Upper lobe of right lung (tissue), 1 donor: ENCODE results near the gene PKIG. TPM values are rescaled to one million over a fixed set of nuclear protein-coding genes. Genes with fewer than 3 reads are reported as not detected.

Source experiments
- ATAC-seq: fragments of 200-7000 bp; cut with Tn5 transposase; one replicate; pipeline ENCODE4 v1.9.1; 2020; ENCODE audit warnings: mild to moderate bottlenecking, moderate library complexity
- DNase-seq: peaks from one replicate; pipeline ENCODE4 v3.0.0-alpha.2; 2020
- H3K27ac ChIP-seq: fragments of 200-600 bp; one replicate; pipeline ENCODE4 v1.8.0; 2022
- H3K27me3 ChIP-seq: fragments of 200-600 bp; one replicate; pipeline ENCODE4 v1.8.0; 2022; ENCODE audit warnings: mild to moderate bottlenecking
- H3K36me3 ChIP-seq: fragments of 200-600 bp; one replicate; pipeline ENCODE4 v1.8.0; 2022
- H3K4me1 ChIP-seq: fragments of 200-600 bp; one replicate; pipeline ENCODE4 v1.8.0; 2022
- H3K4me3 ChIP-seq: fragments of 200-600 bp; one replicate; pipeline ENCODE4 v1.8.0; 2022; ENCODE audit warnings: mild to moderate bottlenecking
- H3K9me3 ChIP-seq: fragments of 200-600 bp; one replicate; pipeline ENCODE4 v1.8.0; 2022
- CTCF ChIP-seq: fragments of 200-600 bp; IDR thresholded peaks from one replicate; pipeline ENCODE4 v1.8.0; 2022; ENCODE audit warnings: antibody characterized with exemption
- intact Hi-C: fragments of 100-400 bp; cut with DNase I; formaldehyde crosslinking; loops from one replicate; pipeline ENCODE4 v1.11.0; 2022
- total RNA-seq: library from RNA; stranded (reverse); fragmentation: NEBNext Ultra II Directional; extraction: Animal tissue kit (Norgen Biotek cat#: 25700); gene quantifications from one replicate; pipeline ENCODE4 v1.2.1, GENCODE V29; 2021
- donor health status: DM: no; HTN: yes; CAD: no; lungs with severe emphysema.

The PKIG gene
- total RNA-seq, 1 donor from 2014 or later = 88.8 TPM

- Histone ChIP-seq H3K9me3 (no peaks in the 10 kb centered on the region), H3K27ac (no peak overlapping the region), H3K4me3 (no peak overlapping the region), H3K27me3 (no peaks in the 10 kb centered on the region), H3K4me1 (peaks cover 49% of the 10 kb centered on the region), H3K36me3 (no peaks in the 10 kb centered on the region)
- intact Hi-C loops = loop anchor here (10.0 kb wide), 1 partner anchor 72 kb away; no protein-coding TSS in a partner anchor
- DNase-seq (no peak), ATAC-seq (no peak)
- TF ChIP-seq CTCF = no peak
Observed at GRCh38 chr20:44606725-44607441, 24.5 kb downstream of the PKIG start.

- Histone ChIP-seq H3K4me1 (peaks cover 33% of the 10 kb centered on the region), H3K36me3 (peaks cover 9% of the 10 kb centered on the region), H3K9me3 (no peaks in the 10 kb centered on the region), H3K27ac (peak overlapping the region; percentile 69), H3K4me3 (no peak overlapping the region), H3K27me3 (no peaks in the 10 kb centered on the region)
- DNase-seq (no peak), ATAC-seq (peak; percentile 3)
- intact Hi-C loops = loop anchor here (10.0 kb wide), 1 partner anchor 74 kb away; no protein-coding TSS in a partner anchor
- no peak for TF ChIP-seq CTCF
Observed at GRCh38 chr20:44609006-44609515, 26.7 kb downstream of the PKIG start.

GRCh38 chr20:44609516-44610312 is 27.3 kb downstream of the PKIG start:
- peak overlapping the region; percentile 15 for H3K4me3 ChIP-seq
- H3K27ac ChIP-seq = peak overlapping the region; percentile 69
- peaks cover 16% of the 10 kb centered on the region for H3K36me3 ChIP-seq
- TF ChIP-seq CTCF = peak; percentile 98
- intact Hi-C loops = loop anchor here (10.0 kb wide), 2 partner anchors 75 to 225 kb away; no protein-coding TSS in a partner anchor
- H3K27me3 ChIP-seq = no peaks in the 10 kb centered on the region
- H3K9me3 ChIP-seq = no peaks in the 10 kb centered on the region
- H3K4me1 ChIP-seq = peaks cover 33% of the 10 kb centered on the region
- ATAC-seq (peak; percentile 99), DNase-seq (peak; percentile 92)

- DNase-seq = peak; percentile 20
- intact Hi-C loops = loop anchor here (10.0 kb wide), 1 partner anchor 226 kb away; no protein-coding TSS in a partner anchor
- TF ChIP-seq CTCF = no peak
- H3K9me3 ChIP-seq = no peaks in the 10 kb centered on the region
- H3K4me3 ChIP-seq = no peak overlapping the region
- H3K36me3 ChIP-seq = peaks cover 23% of the 10 kb centered on the region
- no peak for ATAC-seq
- H3K27me3 ChIP-seq = no peaks in the 10 kb centered on the region
- no peak overlapping the region for H3K27ac ChIP-seq
- H3K4me1 ChIP-seq = peaks cover 39% of the 10 kb centered on the region
Observed at GRCh38 chr20:44610313-44610962, 28.1 kb downstream of the PKIG start.

GRCh38 chr20:44613575-44613974 is 31.2 kb downstream of the PKIG start:
- no peak for TF ChIP-seq CTCF
- intact Hi-C loops = loop anchor here (10.0 kb wide), 1 partner anchor 229 kb away; no protein-coding TSS in a partner anchor
- peaks cover 47% of the 10 kb centered on the region for H3K4me1 ChIP-seq
- peaks cover 52% of the 10 kb centered on the region for H3K36me3 ChIP-seq
- ATAC-seq (no peak), DNase-seq (peak; percentile 43)
- H3K27me3 ChIP-seq = no peaks in the 10 kb centered on the region
- H3K4me3 ChIP-seq = no peak overlapping the region
- H3K27ac ChIP-seq = no peak overlapping the region
- no peaks in the 10 kb centered on the region for H3K9me3 ChIP-seq
